RPMI7951 (cell line): ENCODE results near the gene PUM1. TPM values are rescaled to one million over a fixed set of nuclear protein-coding genes. Genes with fewer than 3 reads are reported as not detected.
"Not testable (repeated sequence)": the region's sequence is repeated elsewhere in the genome, so short reads cannot be mapped to it uniquely, and the experiment has no call there.

Experiments used
- DNase-seq: peaks from one replicate; pipeline ENCODE4 v3.0.0-alpha.2; 2012; ENCODE audit warnings: low read depth
- total RNA-seq: library from RNA; depleted of rRNA; stranded (reverse); fragments of >200 nt; shearing (Covaris generic); gene quantifications from 2 replicates; pipeline ENCODE4 v1.2.3, GENCODE V29; 2014

The PUM1 gene
- total RNA-seq, 1 experiment from 2014 or later, result 47.8 TPM

DNA sequence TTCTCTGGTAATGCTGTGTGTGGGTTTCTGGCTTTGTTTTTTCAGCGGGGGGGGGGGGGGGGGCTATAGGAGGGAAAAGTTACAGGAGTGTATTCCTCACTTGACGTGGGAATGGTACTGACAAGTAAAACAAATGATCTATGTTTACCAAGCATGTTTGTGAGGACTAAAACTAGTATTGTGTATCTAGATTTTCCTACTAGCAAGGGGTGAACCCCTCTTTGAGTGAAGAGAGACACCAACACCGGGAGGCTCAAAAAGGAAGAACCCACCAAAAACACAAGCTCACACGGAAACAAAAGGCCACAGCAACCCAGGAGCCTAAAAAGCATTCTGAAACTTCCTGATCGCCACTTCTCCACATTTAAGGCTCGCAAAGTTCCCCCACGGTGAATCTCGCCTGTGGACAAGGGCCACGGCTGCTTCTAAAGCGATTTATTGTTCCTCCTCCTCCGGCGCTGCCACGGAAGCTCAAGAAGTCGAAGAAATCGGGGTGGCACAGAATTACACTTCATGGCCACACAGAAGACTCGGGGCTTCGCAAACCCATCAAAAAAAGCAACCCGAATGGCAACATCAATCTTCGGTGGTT lies 703 bp downstream of the PUM1 start:
- peak; percentile 23 for DNase-seq

DNA sequence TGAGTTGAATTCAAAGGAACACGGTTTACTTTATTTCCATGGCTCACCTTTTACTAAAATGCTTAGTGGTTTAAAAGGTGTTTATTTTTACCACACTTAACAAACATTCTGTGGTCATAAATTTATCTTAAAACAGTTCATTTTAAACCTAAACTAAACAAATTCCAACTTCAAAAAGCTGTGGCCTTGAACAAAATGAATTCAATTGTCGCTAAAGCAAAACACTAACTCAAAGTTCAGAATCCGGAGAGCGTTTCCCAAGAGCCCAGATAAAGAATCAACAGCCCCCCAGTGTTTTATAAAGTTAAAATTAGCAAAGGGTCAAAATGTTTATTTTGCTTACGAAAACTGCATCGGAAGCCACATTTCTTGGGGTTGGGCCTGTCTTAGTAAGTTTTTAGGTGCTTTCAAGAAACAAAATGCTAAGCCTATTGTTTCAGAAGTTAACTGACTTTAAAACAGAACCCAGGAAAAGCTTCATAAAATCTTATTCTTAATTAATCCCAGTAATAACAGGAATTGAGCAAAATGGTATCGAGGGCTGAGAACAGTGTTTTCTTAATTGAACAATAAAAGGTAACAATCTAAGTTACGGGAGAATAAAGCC lies 1.3 kb downstream of the PUM1 start:
- DNase-seq, result no peak

DNA sequence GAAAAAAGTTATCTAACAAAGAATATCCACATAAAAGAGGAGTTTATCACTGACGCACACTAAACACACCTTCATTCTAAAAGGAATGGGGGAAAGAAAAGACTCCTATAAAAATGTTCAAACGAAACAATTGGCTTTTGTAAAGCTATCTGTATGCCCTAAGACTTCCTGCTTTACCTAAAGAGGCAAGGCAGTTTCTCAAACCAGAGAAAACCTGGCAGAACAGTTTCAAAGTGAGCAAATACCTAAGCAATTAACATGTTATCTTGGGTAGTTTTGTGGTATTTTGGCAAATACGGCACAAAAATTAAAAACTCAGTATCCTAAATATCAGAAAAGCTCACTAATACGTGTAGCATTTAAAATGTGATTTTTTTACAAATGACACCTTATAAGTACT lies 1.9 kb downstream of the PUM1 start:
- DNase-seq, result no peak

DNA sequence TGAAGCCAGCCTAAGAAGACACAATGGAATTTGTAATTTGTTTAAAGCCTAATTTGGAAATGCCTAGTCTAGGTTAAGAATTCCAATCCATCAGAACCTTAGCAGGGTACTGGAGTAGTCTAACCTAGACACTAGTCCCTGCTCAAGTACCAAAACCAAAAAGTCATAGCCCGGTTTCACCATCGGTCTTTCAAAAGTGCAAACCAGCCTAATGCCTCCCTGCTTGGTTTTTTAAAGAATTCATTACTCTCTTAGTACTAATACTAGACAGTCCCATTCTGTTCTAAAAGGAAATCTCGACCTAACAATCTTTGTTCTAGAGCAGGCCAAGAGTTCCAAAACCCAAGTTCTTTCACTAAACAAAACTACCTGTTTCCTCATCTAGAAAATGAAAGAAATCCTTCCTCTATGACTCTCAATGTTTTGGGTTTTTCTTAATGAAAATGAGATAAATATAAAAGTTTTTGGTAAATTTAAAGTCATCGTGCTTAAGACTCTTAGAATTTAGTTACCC lies 2.6 kb downstream of the PUM1 start:
- no peak for DNase-seq

DNA sequence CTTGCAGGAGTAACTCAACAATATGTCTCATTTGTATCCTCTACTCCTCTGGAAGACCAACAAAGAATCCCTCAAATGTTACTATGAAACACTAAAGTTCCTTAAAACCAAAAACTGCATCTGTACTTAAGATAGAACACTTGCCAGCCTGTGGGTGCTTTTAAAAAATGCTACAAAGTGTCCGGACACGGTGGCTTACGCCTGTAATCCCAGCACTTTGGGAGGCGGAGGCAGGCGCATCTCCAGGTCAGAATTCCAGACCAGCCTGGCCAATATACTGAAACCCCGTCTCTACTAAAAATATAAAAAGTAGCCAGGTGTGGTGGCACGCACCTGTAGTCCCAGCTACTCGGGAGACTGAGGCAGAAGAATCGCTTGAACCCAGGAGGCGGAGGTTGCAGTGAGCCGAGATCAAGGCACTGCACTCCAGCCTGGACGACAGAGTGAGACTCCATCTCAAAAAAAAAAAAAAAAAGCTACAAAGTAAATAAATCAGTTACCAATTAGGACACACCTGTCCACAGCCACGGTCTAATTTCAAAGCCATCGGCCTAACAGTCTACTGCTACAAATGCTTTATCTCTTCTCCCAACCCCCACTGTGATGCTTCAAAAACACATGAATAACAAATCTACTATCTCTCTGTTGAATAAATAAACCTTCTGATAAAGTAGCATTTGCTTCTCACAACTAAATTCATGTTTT lies 3.2 kb downstream of the PUM1 start:
- not testable (repeated sequence) for DNase-seq

DNA sequence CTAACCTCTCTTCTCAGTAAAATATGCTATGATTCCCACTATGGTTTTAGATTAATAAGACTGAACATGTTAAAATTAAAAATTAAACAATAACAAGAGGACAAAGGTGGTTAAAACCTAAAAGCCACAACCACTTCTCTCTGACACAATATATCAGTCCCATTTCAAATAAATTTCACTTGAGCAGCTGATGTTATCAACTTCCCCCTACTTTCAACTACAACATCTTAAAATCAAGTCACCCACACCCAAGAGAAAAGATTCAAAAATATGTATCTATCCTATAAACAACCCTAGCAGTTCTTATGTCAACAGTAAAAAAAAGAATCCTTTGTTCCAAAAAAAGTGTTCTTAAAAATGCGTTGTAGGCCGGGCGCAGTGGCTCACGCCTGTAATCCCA lies 7.5 kb downstream of the PUM1 start:
- no peak for DNase-seq

DNA sequence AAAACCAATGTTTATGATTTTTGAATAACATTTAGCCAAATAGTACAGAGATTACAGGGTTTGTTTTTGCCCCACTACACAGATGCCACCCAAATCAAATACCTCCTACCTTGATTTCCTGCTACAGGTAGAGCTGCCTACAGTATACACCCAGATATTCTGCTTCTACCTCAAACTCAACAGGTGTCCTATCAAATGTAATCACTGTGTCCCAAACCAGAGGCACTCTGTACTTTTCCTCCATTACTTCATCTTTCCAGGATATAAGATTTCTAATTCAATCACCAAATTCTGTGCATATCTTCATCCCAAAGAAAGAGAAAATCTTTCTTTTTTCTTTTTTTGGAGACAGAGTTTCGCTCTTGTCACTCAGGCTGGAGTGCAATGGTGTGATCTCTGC lies 9.6 kb downstream of the PUM1 start:
- DNase-seq, result no peak

DNA sequence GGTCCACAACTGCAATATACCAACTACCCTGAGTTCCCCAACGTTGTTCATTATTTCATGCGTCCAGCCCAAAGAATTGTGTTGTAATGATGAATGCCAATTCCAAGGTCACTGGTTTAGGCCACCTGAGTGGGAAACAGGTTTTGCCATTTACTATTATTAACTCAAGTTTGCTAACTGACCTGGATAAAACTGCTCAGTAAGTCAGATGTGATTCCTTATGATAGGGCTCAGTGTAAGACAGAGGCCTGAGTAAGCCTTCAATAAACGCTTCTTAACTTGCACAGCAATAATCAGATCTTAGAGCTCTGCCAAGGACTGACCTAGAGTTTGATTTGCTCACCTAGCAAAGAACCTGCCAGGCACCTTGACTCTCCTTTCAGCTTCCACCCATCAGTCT lies 10.0 kb downstream of the PUM1 start:
- DNase-seq, result no peak

DNA sequence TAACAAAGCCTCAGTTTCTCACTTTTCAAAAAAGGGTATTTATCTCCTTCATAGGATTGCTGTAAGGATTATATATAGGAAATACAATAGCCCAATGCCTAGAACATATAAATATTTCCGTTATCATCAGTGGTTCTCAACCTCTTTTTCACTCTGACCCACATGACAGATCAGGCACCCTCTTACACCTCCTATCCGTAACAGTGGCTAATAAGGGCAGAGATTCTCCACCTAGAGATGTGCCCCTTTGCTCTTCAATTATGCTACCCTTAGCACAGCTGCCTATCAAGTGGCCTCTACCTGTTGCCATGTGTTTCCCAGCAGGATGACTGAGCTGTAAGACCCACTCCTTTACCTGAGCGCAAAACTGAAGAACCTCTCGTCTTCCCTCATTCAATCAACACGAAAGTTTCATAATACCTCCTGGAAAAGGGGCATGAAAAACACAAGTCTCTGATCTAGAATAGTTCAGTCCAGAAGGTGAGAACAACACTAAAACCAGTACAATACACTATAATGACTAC lies 10.5 kb downstream of the PUM1 start:
- no peak for DNase-seq

DNA sequence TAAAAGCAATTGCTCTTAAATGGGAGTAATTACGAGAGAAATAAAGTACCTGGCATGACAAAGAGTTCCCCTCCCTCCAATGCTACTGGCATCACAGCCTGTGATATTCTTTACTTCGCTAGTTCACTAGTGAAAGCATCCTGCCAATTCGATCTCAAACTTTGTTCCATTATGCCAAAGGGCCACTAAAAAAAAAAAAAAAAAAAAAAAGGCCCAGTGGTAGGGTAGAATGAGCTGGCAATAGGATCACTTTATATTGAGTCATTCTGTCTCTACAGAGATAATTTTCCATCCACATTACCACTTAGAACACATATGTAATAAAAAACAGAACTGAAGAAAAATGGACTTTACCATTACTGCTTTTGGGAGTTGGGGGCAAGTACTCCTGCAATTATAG lies 11.2 kb downstream of the PUM1 start:
- peak; percentile 24 for DNase-seq

DNA sequence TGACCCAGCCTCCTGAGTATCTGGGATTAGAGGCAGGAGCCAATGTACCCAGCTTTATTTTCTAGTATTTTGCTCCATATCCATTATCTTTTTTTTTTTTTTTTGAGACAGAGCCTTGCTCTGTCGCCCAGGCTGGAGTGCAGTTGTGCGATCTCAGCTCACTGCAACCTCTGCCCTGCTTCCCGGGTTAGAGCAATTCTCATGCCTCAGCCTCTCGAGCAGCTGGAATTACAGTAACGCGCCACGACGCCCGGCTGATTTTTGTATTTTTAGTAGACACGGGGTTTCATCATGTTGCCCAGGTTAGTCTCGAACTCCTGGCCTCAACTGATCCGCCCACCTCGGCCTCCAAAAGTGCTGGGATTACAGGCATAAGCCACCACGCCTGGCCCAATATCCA lies 12.9 kb downstream of the PUM1 start:
- DNase-seq, result not testable (repeated sequence)

DNA sequence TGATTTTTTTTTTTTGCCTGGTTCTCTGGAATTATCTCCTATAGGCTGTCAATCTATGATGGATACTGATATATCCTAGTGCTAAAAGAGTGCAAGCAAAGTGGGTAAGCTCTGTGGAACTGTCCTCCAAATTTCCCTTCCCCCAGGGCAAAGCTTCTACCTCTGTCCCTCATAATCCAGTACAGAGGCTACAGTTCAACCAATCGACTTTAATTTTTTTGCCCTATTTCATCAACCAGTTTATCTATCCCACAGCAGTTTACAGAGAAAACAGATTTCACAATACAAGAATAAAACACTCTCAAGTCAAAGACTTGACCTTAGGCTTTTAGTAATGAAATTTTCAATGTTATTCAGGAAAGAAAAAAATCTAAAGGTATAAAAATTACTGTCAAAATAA lies 13.9 kb downstream of the PUM1 start:
- DNase-seq, result no peak

DNA sequence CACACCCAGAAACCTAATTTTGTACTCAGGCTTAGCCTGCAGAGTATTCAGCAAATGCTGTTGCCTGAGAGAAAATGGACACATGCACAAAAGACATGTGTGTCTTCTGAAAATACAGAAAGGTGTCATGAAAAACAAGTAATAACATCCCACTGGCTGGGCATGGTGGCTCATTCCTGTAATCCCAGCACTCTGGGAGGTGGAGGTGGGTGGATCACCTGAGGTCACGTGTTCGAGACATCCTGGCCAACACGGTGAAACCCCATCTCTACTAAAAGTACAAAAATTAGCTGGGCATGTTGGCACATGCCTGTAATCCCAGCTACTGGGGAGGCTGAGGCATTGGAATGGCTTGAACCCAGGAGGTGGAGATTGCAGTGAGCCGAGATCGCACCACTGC lies 18.0 kb downstream of the PUM1 start:
- DNase-seq, result not testable (repeated sequence)

DNA sequence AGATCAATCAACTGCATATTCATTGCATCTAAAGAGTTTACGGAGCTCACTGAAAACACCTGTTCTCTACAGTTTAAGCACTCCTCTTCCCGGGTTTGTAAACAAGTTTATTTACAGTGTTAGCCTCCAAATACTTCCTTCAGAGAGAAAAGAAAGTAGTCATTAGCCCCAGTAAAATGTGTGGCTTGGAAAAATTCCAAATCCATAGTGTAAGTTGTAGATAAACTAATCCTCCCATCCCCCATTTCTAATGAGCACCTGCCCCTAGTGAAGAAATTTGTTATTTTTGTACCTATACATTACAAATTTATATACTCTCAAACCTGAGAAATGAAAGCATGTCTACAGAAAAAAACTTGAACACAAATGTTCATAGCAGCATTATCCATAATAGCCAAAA lies 21.9 kb downstream of the PUM1 start:
- DNase-seq, result no peak

DNA sequence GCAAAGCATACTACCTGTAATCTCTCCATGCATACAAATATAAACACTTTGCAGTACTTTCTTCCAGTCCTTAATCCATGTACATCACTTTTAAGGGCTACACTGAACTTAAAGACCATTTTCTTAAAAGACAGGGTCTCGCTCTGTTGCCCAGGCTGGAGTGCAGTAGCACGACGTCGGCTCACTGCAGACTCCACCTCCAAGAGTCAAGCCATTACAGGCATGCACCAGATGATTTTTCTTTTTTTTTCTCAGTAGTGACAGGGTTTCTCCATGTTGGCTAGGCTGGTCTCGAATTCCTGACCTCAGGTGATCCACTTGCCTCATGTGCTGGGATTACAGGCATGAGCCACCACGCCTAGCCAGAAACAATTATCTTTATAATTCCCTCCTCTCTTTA lies 22.9 kb downstream of the PUM1 start:
- no peak for DNase-seq

DNA sequence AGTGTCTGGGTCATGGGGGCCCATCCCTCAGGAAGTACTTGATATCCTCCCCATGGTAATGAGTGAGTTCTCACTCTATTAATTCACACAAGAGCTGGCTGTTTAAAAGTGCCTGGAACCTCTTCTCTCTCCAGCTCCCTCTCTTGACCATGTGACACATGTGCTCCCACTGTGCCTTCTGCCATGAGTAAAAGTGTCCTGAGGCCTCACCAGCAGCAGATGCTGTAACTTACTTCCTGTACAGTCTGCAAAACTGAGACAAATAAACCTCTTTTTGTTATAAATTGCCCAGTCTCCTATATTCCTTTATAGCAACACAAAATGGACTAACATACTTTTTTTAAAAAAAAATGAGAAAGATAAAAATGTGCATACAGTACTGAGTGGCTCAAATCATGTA lies 24.0 kb downstream of the PUM1 start:
- DNase-seq, result no peak

DNA sequence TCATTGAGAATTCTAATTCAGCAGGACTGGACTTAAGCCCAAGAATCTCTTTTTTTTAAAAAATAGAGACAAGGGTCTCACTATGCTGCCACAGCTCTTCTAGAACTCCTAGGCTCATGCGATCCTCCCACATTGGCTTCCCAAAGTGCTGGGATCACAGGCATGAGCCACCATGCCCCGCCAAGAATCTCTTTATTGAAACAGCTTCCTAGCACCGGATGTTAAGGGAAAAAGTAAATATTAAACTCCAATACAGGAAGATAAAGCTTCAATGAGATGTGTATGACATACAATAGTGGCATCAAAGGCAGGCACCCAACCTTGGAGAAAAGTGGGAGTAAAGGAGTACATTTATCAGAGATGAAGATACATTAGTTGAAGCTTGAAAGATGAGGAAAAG lies 25.5 kb downstream of the PUM1 start:
- no peak for DNase-seq

DNA sequence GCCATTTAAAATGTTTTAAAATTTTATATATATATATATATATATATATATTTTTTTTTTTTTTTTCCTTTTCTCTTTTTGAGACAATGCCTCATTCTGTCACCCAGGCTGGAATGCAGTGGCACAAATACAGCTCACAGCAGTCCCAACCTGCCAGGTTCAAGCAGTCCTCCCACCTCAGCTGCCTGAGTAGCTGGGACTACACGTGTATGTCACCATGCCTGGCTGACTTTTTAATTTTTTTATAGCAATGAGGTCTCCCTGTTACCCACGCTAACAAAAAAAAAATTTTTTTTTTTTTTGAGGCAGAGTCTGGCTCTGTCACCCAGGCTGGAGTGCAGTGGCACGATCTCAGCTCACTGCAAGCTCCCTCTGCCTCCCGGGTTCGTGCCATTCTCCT lies 26.6 kb downstream of the PUM1 start:
- DNase-seq, result not testable (repeated sequence)

DNA sequence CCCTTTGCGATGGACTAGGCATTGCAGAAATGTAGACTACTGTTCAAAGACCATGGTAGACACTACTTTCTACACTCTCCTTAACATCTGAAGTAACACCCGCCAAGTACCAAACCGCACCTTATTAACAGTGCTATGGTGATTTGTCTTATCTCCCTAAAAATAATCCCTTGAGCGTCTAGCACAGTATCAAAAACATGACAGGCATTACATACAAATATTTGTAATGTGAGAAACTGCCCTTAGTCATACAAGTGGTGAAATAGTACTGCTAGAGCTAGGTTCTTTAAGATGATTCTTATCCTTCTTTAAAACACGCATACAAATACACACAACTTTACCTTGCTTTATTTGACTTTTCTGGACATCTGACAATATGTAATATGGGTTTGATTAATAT lies 27.2 kb downstream of the PUM1 start:
- no peak for DNase-seq

DNA sequence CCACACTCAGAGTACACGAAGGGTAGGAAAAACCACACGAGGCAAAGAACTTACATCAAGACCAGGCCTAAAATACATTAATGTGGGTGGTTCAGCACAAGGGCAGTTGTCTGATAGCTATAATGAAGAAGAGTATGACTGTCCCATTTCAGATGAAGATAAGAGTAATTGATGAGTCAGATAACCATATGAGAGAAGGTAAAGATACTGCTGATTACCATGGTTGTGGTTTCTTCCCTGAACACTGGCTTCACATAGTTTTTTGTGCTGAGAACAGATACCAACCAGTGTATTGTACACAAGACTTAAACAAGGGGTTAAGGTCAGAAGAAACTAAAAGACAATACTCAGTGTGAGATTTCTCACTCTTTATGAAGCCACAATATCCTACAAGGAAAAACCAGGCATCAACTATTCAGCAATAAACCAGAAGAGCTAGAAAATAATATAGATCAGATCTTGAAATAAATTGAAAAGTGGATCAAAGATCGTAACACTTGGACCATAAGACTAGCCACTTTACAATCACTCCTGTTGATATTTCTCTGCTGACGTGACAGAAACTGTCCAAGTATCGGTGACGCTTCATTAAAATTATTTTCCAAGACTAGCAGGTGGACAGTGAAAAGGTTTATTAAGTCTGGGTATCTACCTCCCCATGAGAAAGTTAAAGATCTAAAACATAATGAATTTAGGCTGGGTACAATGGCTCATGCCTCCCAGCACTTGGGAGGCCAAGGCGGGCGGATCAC lies 28.6 kb downstream of the PUM1 start:
- peak; percentile 72 for DNase-seq

DNA sequence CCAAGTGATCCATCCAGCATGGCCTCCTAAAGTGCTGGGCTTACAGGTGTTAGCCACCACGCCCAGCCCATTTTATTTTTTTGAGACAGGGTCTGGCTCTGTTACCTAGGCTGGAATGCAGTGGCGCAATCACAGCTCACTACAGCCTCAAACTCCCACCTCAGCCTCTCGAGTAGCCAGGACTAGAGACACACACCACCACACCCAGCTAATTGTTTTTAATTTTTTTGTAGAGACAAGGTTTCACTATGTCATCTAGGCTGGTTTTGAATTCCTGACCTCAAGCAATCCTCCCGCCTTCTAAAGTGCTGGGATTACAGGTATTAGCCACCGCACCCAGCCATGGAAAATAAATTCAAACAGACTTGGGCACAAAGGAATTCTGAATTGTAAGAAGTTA lies 31.9 kb downstream of the PUM1 start:
- no peak for DNase-seq

DNA sequence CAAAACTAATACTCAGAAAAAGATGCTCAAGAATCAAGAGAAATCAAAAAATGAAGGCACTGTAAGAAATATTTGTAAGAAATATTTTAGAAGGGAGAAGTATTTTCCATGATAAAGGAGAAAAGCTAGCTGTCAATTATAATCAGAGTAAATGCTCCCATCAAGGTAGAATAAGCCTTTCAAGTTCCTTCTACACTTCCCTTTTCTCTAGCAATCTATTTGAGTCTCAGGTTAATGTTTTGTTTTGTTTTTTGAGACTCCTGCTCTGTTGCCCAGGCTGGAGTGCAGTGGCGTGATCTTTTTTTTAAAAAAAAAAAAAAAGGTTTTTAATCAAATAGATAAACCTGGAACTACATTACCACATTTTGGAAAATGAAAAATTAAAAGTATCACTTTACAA lies 33.3 kb downstream of the PUM1 start:
- no peak for DNase-seq
